HG03135 (cell line): ENCODE results near the gene PHLPP1.

Experiments used
- ATAC-seq: cut with Tn5 transposase; IDR thresholded peaks from one replicate; pipeline ENCODE4 v1.9.1; 2021; ENCODE audit warnings: mild to moderate bottlenecking, moderate library complexity; ENCODE audit not compliant: unreplicated experiment

The PHLPP1 gene

GRCh38 chr18:62717169-62717924 is 2.0 kb downstream of the PHLPP1 start:
- no peak for ATAC-seq

- ATAC-seq = no peak
Observed at GRCh38 chr18:62717925-62718800, 2.8 kb downstream of the PHLPP1 start.

- no peak for ATAC-seq
Observed at GRCh38 chr18:62720048-62720447, 4.7 kb downstream of the PHLPP1 start.

- no peak for ATAC-seq
Observed at GRCh38 chr18:62720766-62721613, 5.6 kb downstream of the PHLPP1 start.

- ATAC-seq = no peak
Observed at GRCh38 chr18:62721839-62722795, 6.8 kb downstream of the PHLPP1 start.

GRCh38 chr18:62723666-62724281 is 8.4 kb downstream of the PHLPP1 start:
- ATAC-seq = no peak

GRCh38 chr18:62725896-62726295 is 10.6 kb downstream of the PHLPP1 start:
- ATAC-seq = no peak

GRCh38 chr18:62728254-62728653 is 12.9 kb downstream of the PHLPP1 start:
- no peak for ATAC-seq

- peak; percentile 92 for ATAC-seq
Observed at GRCh38 chr18:62729487-62730386, 14.4 kb downstream of the PHLPP1 start.

- ATAC-seq = no peak
Observed at GRCh38 chr18:62730941-62731340, 15.6 kb downstream of the PHLPP1 start.

- no peak for ATAC-seq
Observed at GRCh38 chr18:62732617-62733016, 17.3 kb downstream of the PHLPP1 start.

GRCh38 chr18:62734290-62734689 is 18.9 kb downstream of the PHLPP1 start:
- ATAC-seq = no peak

GRCh38 chr18:62735387-62735786 is 20.0 kb downstream of the PHLPP1 start:
- no peak for ATAC-seq

GRCh38 chr18:62736077-62736855 is 20.9 kb downstream of the PHLPP1 start:
- ATAC-seq = no peak

- no peak for ATAC-seq
Observed at GRCh38 chr18:62737241-62737873, 22.0 kb downstream of the PHLPP1 start.

GRCh38 chr18:62738639-62739038 is 23.3 kb downstream of the PHLPP1 start:
- no peak for ATAC-seq

GRCh38 chr18:62739911-62740310 is 24.6 kb downstream of the PHLPP1 start:
- ATAC-seq = no peak
